ENCODE measurements around the gene AK9. TPM values are rescaled to one million over a fixed set of nuclear protein-coding genes. Genes with fewer than 3 reads are reported as not detected.
"Not testable (repeated sequence)": the region's sequence is repeated elsewhere in the genome, so short reads cannot be mapped to it uniquely, and the experiment has no call there.

AK9 gene
- total RNA-seq, 1 experiment from 2014 or later: 2.6 TPM

- Histone ChIP-seq H3K27me3 (replicated peaks; ENCODE audit: insufficient read depth, low read depth, low read length, poor library complexity) (no peaks in the 10 kb centered on the region), H3K27ac (ENCODE audit: low read depth, low read length, poor library complexity, severe bottlenecking) (no peak overlapping the region), H3K9me3 (ENCODE audit: low read depth, low read length, poor library complexity, severe bottlenecking) (no peaks in the 10 kb centered on the region), H3K4me1 (ENCODE audit: insufficient read depth, low read length, poor library complexity, severe bottlenecking) (no peaks in the 10 kb centered on the region), H3K36me3 (ENCODE audit: insufficient read depth, low read length, poor library complexity, severe bottlenecking) (no peaks in the 10 kb centered on the region), H3K4me3 (ENCODE audit: low read depth, low read length, poor library complexity, severe bottlenecking) (no peak overlapping the region)
- no peak for TF ChIP-seq CTCF (conservative IDR thresholded peaks at IDR 0.05; ENCODE audit: low read depth, low read length)
- TF ChIP-seq EZH2 (IDR thresholded peaks at IDR 0.05; ENCODE audit: borderline replicate concordance, low read depth, low read length, poor library complexity, severe bottlenecking): no peak
- intact Hi-C loops (cut with micrococcal nuclease; ENCODE audit: unreplicated experiment): no loop called here
- CTCF ChIA-PET: no interaction called here
- no peak for DNase-seq (ENCODE audit: low spot score)
- no TSS peak for BruUV-seq (replicated peaks)
- POLR2A ChIA-PET (ENCODE audit: low non-redundant PET): no interaction called here
These were observed 47.7 kb upstream of the AK9 start for GRCh38 chr6:109738667-109739066.

GRCh38 chr6:109738255-109738654 is 47.3 kb upstream of the AK9 start:
- Histone ChIP-seq H3K27me3 (replicated peaks; ENCODE audit: insufficient read depth, low read depth, low read length, poor library complexity) (no peaks in the 10 kb centered on the region), H3K4me1 (ENCODE audit: insufficient read depth, low read length, poor library complexity, severe bottlenecking) (no peaks in the 10 kb centered on the region), H3K4me3 (ENCODE audit: low read depth, low read length, poor library complexity, severe bottlenecking) (no peak overlapping the region), H3K9me3 (ENCODE audit: low read depth, low read length, poor library complexity, severe bottlenecking) (no peaks in the 10 kb centered on the region), H3K27ac (ENCODE audit: low read depth, low read length, poor library complexity, severe bottlenecking) (no peak overlapping the region), H3K36me3 (ENCODE audit: insufficient read depth, low read length, poor library complexity, severe bottlenecking) (no peaks in the 10 kb centered on the region)
- DNase-seq (ENCODE audit: low spot score): no peak
- CTCF ChIA-PET: no interaction called here
- no TSS peak for BruUV-seq (replicated peaks)
- POLR2A ChIA-PET (ENCODE audit: low non-redundant PET): no interaction called here
- intact Hi-C loops (cut with micrococcal nuclease; ENCODE audit: unreplicated experiment): no loop called here
- TF ChIP-seq EZH2 (IDR thresholded peaks at IDR 0.05; ENCODE audit: borderline replicate concordance, low read depth, low read length, poor library complexity, severe bottlenecking) (no peak), CTCF (conservative IDR thresholded peaks at IDR 0.05; ENCODE audit: low read depth, low read length) (no peak)

- Histone ChIP-seq H3K36me3 (ENCODE audit: insufficient read depth, low read length, poor library complexity, severe bottlenecking) (no peaks in the 10 kb centered on the region), H3K27ac (ENCODE audit: low read depth, low read length, poor library complexity, severe bottlenecking) (no peak overlapping the region), H3K4me1 (ENCODE audit: insufficient read depth, low read length, poor library complexity, severe bottlenecking) (no peaks in the 10 kb centered on the region), H3K27me3 (replicated peaks; ENCODE audit: insufficient read depth, low read depth, low read length, poor library complexity) (no peaks in the 10 kb centered on the region), H3K4me3 (ENCODE audit: low read depth, low read length, poor library complexity, severe bottlenecking) (no peak overlapping the region), H3K9me3 (ENCODE audit: low read depth, low read length, poor library complexity, severe bottlenecking) (no peaks in the 10 kb centered on the region)
- no peak for TF ChIP-seq CTCF (conservative IDR thresholded peaks at IDR 0.05; ENCODE audit: low read depth, low read length)
- TF ChIP-seq EZH2 (IDR thresholded peaks at IDR 0.05; ENCODE audit: borderline replicate concordance, low read depth, low read length, poor library complexity, severe bottlenecking): no peak
- no peak for DNase-seq (ENCODE audit: low spot score)
- ChIA-PET POLR2A (ENCODE audit: low non-redundant PET) (no interaction called here), CTCF (no interaction called here)
- intact Hi-C loops (cut with micrococcal nuclease; ENCODE audit: unreplicated experiment): no loop called here
- BruUV-seq (replicated peaks): no TSS peak
These were observed 45.4 kb upstream of the AK9 start for GRCh38 chr6:109736273-109737025.

GRCh38 chr6:109725250-109725649 is 34.2 kb upstream of the AK9 start:
- POLR2A ChIA-PET (ENCODE audit: low non-redundant PET): interaction anchor here (0.7 kb wide), 1 partner anchor 22 kb away, joined by 5 read pairs; no protein-coding TSS in a partner anchor
- CTCF ChIA-PET; intact Hi-C loops (cut with micrococcal nuclease; ENCODE audit: unreplicated experiment); H3K4me3 ChIP-seq (ENCODE audit: low read depth, low read length, poor library complexity, severe bottlenecking); H3K9me3 ChIP-seq (ENCODE audit: low read depth, low read length, poor library complexity, severe bottlenecking); BruUV-seq (replicated peaks); H3K27me3 ChIP-seq (replicated peaks; ENCODE audit: insufficient read depth, low read depth, low read length, poor library complexity); DNase-seq (ENCODE audit: low spot score); H3K4me1 ChIP-seq (ENCODE audit: insufficient read depth, low read length, poor library complexity, severe bottlenecking); H3K27ac ChIP-seq (ENCODE audit: low read depth, low read length, poor library complexity, severe bottlenecking); H3K36me3 ChIP-seq (ENCODE audit: insufficient read depth, low read length, poor library complexity, severe bottlenecking): not testable (repeated sequence)

All from A673 (cell line).